Activated gamma-delta T cell treated with anti-CD3 and anti-CD28 coated beads, Interleukin-2, amount 50 U/mL, for 16 hours (primary cell): ENCODE results near the gene GSTT4.
"Not testable (repeated sequence)": the region's sequence is repeated elsewhere in the genome, so short reads cannot be mapped to it uniquely, and the experiment has no call there.

Source experiments
- DNase-seq: peaks from one replicate; pipeline ENCODE4 v3.0.0-alpha.2; 2020; ENCODE audit warnings: low read depth

Gene GSTT4

DNA sequence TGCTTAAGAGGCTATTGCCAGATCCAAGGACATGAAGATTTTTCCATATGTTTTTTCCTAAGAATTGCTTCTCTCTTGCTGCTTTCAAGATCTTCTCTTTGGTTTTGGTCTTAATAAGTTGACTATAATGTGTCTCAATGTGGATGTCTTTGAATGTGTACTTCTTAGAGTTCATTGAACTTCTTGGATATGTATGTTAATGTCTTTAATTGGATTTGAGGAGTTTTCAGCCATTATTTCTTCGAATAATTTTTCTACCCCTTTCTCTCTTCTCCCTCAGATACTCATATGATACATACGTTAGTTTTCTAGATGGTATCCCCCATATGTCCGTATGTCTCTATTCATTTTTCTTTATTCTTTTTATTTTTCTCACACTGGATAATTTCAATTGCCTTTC, 19.1 kb upstream of the GSTT4 start:
- no peak for DNase-seq

DNA sequence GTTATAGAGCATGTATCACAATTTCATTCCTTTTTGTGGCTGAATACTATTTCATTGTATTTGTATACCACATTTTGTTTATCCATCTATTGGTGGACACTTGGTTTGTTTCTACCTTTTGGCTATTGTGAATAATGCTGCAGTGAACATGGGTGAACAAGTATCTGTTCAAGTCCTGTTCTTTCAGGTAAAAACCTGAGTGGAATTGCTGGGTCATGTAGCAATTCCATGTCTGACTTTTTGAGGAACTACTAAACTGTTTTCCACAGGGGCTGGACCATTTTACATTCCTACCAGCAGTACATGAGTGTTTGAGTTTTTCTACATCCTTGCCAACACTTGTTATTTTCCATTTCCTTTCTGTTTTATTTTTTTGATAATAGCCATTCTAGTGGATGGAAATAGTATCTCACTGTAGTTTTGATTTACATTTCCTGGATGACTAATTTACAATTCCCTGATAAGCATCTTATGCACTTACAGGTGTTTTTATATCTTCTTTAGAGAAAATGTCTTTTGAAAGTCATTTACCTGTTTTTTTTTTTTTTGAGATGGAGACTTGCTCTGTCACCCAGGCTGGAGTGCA, 18.0 kb upstream of the GSTT4 start:
- no peak for DNase-seq

DNA sequence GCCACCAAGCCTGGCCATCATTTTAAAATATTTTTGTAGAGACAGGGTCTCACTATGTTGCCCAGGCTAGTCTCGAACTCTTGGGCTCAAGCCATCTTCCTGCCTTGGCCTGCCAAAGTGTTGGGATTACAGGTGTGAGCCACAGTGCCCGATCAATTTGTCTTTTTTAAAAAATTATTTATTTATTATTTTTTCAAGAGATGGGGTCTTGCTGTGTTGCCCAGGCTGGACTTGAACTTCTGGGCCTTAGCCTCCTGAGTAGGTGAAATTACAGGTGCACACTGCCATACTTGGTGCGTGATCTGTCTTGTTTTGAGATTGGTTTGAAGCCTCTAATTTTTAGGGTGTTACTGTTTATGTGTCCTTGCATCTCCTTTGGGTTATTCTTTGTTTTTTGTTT, 16.1 kb upstream of the GSTT4 start:
- DNase-seq = no peak

DNA sequence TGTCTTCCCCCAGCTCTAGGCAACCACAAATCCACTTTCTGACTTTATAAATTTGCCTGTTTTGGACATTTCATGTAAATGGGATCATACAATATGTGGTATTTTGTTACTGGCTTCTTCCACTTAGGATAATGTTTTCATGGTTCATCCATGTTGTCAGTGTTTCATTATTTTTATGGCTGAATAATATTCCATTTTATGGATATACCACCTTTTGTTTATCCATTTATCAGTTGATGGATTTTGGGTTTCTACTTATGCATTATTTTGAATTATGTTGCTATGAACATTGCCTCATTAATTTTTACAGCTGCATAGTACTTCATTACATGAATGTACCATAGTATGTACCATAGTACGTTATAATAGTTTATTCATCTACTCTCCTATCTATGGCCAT, 10.9 kb upstream of the GSTT4 start:
- DNase-seq = no peak

DNA sequence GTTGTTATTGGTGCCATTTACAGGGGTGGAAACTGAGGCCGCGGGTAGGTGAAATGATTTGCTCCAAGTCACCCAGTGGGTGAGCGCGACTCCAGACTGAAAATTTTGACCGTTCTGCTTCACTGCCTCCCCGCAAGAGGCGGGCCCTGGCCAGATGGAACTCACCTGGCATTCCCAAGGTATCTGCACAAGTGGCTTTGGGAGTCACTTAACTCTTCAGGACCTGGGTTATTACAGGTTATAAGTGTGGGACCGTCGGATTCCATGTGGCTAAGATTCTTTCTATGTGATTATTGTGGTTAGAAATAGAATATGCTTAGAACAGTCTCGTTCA, 6.4 kb upstream of the GSTT4 start:
- no peak for DNase-seq

DNA sequence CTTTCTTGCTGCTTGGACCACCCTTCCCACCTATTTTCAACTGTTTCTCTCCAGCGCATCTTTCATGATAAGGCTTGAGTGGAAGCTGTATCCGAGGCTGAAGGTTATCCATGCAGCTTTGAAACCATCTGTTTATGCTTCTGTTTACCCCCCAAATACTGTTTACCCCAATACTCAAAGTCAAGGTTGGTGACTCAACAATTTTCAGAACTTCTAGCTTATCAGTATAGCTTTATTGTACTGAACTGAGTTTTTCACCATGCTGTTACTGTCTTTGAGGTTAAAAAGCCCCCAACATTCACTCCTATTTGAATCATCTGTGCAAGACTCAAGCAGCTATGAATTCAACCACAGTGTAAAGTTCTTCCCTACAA, 4.8 kb upstream of the GSTT4 start:
- no peak for DNase-seq

DNA sequence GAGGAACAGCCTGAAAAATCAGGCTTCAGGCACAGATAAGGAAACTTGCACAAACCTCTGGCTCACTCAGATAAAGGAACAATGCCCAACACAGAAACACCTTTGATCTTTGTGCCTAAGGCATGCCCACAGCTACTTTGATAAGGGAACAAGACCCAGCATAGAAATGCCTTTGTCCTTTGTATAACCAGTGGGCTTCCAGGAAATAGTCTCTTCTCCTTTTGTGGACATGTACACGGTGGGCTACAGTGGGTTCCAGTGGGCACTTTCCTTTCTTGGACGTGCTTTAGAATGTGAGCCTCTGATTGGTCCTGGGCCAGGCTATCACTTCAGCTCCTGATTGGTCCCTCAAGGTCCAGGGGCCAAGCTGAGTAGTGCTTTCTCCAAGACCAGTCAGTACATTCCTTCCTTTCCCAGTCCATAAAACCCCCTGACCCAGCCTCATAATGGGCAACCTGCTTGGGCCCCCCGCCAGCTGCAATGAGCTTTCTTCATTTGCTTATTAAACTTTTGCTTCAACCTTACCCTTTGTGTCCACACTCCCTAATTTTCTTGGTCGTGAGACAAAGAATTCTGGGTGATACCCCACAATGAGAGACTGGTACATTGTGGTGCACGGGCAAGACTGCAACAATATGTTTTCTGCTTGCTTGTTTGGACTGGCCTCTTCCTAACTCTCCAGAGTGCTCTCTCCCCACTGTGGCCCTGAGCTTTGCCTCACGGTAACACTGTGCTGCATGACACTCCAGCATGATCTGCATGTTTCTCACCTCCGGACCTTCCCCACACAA, 4.2 kb upstream of the GSTT4 start:
- no peak for DNase-seq

DNA sequence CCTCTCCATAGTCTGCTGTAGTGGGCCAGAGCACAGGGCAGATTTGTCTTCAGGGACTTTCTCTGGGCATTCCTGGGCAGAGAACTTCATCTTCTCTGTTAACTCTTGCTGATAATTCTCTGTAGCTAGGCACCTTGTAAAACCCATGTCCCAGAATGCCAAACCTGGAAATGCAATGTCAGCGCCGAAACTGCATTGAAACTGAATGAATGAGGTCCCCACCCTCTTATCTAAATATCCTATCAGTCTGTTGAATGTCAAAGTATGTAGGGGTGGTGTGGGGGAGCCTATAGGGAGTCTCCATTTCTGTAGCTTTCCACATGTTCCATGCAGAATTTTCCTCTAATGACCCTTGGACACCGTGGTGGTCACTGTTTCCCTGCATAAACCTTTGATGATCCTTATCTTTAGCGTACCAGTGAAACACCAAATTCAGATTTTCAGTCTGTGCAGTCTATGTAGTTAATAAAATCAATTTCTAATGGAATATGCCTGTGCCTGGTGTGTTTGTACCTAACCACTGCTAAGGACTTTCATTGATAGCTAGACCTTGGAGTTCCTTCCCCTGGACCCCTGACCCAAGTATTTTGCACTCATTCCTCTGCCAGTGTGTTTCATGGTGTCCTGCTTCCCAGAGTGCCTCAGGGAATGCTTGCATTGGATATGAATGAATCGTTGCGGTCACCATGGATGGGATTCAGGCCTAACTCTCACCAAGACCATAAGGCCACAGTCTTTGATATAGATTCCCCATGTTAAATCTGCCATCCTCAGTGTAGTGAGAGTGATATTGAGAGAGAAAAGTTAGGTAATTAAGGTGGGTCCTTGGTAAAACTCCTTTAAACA, 3.4 kb upstream of the GSTT4 start:
- DNase-seq = no peak

DNA sequence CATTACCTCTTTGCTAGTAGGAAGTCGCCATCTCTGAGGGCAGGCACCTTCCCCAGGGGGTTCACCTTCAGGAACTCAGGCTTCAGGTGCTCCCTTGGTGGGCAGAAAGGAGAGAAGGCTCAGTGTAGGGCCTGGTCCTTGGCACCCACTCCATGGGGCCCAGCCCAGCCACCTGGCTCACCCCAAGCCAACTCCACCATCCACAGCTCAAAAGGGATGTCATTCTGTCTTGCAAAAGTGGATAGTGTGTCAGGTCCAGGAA, 2.7 kb upstream of the GSTT4 start:
- DNase-seq = no peak

DNA sequence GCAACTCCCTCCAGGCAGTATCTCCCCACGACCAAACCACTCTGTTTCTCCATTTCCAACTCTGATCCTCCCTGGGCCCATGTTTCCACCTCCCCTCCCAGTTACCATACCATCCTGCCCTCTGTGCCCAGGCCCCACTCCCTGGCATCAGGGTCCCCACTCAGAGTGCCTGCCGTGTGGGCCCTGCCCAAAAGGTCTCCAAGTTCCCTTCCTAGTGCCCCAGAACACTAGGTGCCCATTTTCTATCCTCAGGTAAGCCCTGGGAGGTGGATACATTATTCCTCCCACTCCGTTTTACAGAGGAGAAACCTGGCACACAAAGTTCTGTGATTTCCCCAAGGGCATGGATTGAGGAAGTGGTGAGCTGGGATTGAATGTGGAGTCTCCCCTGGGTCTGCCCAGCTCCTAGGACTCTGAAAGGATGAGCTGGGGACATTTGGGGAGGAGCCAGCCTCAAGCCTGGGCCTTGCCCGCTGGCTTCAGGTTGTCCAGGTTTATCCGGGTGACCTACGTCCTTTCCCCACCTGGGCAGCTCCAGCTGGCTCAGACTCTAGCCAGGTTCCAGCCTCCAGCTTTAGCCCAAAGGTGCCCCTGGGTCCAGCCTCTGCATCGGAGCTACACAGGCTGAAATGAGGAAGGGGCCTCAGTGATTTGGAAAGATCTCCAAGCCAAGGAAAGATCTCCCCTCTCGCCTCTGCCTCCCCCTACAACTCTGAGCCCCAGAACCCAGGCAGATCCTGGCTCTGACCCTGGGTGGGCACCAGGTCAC, 2.2 kb upstream of the GSTT4 start:
- DNase-seq = no peak

DNA sequence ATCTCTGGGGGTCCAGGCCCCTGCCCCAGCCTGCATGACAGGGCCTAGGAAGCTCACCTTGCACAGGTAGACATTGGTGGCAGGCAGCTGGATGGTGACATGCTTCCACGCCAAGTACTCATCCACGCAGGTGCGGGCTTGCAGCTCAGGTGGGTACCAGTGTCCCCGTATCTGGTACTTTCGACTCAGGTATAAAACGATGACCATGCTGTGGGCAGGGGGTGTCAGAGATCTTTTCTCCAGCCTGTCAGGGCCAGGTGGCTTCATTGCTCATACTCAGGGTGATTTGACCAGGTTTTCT, 1.6 kb upstream of the GSTT4 start:
- no peak for DNase-seq

DNA sequence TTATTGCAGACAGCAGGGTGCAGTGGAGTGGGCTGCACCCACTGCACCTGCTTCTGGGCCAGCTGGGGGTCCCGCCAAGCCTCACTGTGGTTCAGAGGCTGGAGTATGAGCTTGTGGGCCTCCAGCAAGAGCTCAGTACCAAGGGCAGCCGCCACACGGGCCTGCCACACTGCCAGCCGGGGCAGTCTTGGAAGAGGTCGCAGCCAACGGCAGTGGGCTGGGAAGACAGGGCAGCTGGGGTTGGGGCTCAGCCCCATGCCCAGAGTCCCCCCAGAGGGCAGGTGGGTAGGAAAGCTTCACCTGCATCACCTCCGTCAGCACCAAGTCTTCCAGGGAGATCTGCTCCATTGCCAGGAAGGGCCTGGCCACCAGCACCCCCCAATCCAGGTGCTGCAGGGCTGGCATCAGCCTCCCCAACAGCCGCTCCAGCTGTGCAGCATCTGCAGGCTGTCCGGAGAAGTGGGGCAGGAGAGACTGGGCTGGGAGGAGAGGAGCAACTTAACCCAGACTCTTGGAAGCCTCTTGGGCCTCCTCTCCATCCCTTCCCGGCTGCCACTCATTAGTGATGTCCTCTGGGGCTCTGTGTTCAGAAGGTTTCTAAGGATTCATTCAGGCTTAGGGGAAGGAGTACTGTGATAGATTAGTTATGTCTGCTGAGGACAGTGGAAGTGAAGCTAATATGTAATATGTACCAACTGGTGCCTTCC, 1.1 kb upstream of the GSTT4 start:
- DNase-seq = no peak

DNA sequence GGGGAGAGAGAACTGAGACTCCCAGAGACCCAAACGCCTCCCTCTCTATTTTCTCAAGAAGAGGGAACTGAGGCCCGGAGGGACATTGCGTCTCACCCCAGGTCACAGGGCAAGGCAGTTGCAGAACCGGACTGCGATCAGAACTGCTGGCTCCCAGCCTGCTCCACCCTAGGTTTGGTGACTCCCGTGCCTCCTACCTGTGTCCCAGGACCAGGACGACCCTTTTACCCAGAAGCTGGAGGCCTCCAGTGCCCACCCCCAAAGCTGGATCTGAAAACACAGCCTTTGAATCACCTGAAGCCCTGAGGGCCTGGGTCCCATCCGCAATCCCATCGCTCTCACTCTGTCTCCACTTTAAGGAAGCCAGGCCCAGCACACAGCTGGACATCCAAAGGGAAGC, 1.4 kb downstream of the GSTT4 start:
- DNase-seq = no peak

DNA sequence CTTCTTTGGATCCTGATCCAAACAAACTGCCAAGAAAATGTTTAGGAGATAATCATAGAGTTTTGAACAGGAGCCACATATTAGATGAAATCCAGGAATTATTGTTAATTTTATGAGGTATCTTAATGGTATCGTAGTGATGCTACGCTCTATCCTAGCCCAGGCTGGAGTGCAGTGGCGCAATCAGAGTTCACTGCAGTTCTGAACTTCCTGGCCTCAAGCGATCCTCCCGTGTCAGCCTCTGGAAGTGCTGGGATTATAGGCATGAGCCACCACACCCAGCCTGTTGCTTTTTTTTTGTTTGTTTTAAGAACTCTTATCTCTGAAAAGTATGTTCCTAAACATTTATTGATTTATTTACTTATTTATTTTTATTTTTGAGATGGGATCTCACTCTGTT, 2.4 kb downstream of the GSTT4 start:
- no peak for DNase-seq

DNA sequence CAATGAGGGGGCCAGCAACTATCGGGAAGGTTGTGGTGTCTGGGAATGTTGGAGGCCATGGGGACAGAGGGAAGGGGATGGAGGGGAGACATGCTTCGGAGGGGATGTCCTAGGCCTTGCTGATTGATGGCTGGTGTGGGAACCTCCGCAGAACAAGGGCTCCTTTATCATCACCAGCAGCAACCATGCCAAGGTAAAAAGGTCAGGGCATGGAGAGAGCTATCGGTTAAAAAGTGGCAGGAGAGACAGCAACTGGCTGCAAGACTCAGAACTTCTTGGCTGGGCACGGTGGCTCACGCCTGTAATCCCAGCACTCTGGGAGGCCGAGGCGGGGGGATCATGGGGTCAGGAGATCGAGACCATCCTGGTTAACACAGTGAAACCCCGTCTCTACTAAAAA, 3.0 kb downstream of the GSTT4 start:
- DNase-seq = no peak

DNA sequence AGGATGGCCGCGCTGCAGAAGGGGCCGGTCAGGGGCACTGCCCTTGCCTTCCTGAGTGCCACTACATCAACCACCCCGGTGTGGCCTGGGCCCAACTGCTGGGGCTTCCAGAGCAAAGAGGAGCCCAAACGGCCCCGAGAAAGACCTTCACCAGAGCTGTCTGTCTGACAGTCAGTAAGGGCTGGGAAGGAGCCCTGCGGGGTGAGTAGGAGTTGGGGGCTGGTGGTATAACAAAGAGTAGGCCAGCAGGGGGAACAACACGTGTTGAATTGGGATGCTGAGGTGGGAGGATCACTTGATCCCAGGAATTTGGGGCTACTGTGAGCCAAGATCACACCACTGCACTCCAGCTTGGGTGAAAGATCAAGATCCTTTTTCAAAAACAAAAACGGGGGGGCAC, 3.9 kb downstream of the GSTT4 start:
- DNase-seq = no peak

DNA sequence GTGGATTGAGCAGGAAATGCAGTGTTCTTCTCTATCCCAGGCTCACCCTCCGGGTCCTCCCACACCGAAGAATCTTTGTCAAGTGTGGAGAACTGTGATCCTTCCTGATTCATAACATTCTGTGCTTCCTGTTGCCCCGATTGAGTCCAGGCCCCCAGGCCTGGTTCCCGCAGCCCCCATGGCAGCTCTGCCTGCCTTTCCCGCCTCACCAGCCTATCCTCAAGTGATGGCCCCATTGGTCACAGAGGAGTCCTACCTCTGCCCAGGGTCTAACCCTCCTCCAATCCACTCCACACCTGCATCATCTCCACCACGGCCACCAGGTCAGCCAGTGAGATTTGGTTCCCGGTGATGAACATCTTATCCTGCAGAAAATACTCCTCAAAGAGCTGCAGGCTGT, 5.5 kb downstream of the GSTT4 start:
- not testable (repeated sequence) for DNase-seq

DNA sequence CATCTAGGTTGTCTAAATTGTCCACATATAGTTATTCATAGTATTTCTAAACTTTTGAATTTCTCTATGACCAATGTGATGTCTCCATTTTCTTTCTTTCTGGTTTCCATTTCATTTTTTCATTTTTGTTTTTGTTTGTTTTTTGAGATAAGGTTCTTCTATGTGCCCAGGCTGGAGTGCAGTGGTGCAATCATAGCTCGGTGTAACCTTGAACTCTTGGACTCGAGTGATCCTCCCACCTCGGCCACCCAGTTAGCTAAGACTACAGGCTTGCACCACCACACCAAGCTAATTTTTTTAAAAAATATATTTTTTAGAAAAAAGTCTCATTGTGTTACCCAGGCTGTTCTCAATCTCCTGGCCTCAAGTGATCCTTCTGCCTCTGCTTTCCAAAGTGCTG, 8.2 kb downstream of the GSTT4 start:
- DNase-seq = no peak

DNA sequence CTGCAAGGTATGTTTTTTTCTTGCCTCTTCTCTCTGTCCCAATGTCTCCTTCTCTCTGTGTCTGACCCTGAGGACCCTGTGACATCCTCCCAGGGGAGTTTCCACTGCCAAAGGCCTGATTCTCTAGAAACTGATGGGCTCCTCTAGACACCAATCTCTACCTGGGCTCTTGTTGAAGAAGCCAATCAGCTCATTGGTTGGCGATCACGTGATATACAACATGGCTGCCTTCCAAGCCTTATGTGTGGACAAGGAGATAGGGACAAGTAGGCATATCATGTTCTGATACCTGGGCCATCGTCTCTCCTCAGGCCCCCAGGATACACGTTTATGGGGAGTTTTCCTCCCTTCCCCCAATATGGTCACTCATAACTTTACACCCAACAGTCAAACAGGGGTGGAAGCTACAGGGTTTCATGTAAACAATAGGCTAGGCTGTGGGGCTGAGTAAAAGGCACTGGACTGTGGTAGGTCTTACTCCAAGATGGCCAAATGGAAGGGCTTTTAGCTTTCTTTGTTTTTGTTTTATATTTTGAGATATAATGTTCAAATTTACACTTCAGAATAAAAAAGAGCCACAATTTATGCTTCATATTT, 11.6 kb downstream of the GSTT4 start:
- not testable (repeated sequence) for DNase-seq

DNA sequence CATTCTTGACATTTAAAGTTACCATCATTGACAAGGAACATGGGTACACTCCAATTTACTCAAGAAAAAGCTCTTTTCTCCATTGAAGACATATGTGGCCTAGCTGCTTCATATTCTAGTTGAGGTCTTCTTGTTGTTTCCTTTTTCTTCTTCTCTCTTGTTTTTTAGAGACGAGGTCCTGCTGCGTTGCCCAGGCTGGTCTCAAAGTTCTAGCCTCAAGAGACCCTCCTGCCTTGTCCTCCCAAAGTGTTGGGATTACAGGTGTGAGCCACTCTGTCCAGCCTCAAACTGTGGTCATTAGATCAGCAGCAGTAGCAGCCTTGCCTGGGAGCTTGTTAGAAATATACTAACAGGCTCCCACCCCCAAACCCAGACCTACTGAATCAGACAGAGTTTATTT, 12.2 kb downstream of the GSTT4 start:
- DNase-seq = not testable (repeated sequence)

DNA sequence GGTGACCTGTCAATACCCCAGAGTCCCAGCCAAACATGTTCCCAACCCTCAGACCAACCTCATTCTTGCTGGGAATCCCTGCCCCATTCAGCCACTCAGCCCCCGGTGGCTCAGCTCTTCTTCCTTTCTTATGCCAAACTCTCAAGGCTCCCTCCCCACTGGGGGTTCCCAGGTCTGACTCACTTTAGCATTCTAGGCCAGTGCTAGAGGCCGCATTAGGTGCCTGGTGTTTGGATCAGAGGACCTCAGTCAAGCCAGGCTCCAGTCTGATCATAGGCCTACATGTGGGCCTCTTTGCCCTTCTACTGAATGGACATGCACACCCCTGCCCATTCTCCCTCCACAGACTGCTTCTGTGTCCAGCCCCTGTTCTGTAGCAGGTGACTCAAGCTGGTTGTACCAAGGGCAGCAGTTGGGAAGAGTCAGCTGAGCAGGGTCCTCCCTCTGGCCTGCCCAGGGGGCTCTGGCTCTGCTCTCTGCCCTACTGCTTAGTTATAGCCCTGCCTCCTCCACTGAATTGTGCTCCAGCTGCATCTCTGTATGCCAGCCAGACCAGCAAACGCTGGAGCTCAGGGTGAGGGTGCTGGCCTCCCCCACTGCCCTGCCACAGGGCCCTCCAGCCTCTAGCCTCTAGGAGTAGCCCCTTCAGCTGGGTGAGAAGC, 15.5 kb downstream of the GSTT4 start:
- DNase-seq = not testable (repeated sequence)
